Middle frontal gyrus (tissue), 1 donor: ENCODE measurements around the gene DLGAP1.

Source experiments
- DNase-seq: peaks from one replicate; pipeline ENCODE4 v3.0.0-alpha.2; 2015; ENCODE audit warnings: low spot score; ENCODE audit errors: extremely low spot score

The DLGAP1 gene

DNA sequence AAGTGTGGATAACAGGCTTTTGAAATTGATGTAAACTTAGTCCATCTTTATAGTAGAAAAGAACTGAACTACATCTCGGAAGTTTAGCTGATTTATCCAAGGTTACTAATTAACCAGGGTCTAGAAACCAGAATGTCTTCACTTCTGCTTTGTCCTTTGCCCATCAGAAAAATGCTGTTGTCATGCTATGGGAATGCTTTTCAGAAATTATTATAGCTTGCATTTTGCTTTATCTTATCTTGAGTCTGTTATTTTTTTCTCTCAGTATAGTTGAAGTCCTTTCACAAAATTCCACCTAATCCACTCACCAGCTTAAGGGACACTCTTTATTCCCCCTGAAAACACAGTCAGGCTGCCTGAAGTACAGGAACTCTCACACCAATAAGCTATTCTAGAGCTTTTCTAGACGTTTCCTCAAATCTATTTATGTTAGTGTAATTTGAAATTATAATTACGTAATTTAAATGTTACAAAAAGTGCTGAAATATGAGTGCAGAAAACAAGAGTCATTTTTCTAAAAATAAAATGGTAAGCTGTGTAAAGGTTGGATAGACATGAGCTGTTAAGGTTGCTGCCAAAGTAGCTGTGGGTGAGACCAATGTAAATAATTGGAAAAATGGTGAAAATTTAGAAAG, 548.9 kb downstream of the DLGAP1 start:
- no peak for DNase-seq

DNA sequence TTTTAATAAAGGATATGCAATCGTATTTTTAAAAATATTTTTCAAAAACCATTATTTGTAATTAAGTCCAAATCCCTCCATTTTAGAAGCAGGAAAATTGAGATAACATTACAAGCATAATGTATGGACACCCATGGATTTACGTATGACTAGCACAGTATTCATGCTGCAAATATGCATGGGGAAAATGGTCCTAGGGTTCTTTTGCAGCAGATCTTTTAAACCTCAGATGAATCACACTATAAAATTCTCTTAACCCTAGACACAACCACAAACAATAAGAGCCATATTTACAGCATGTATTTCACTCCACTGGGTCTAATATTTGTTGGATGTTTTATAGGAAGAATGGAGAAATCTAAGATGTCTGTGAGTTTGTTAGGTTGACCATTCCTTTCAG, 551.8 kb downstream of the DLGAP1 start:
- DNase-seq = no peak

GRCh38 chr18:3902676-3903075, 552.4 kb downstream of the DLGAP1 start:
- no peak for DNase-seq

- no peak for DNase-seq
Observed at GRCh38 chr18:3901811-3902210, 553.3 kb downstream of the DLGAP1 start.

GRCh38 chr18:3901042-3901441, 554.1 kb downstream of the DLGAP1 start:
- DNase-seq = no peak

- DNase-seq = no peak
Observed at GRCh38 chr18:3900327-3900726, 554.8 kb downstream of the DLGAP1 start.

DNA sequence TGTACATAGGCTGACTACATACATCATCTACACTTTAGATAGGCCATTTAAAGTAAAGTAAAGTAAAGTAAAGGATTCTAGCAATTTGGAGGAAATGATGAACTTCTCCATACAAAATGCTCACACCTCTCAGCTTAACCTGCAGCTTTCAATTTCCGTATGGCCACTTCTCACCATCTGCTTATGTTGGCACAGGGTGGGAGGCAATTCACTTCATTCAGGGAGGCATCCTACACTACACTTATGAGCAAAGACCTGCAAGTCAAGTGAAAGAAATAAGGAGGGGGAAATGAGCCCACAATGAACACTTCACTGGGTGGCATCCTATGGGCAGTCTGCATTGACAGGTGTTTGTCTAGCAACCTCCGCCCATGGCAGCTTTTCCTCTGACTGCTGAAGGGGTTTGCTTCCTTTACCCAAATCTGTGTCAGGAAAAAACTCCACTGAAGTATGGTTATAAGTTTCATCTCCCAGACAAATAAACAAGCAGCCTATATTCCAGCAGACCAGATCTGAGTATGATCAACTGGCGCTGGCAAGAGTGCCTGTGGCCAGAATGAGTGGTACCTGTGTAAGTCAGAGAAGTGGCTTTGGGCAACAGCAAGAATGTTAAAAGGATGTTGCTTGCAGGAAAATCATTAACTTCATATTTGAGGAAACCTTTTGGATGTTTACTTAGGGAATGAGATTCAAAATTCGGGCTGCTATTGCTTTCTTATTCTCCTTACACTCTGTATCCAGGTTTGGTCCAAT, 556.1 kb downstream of the DLGAP1 start:
- DNase-seq = no peak

DNA sequence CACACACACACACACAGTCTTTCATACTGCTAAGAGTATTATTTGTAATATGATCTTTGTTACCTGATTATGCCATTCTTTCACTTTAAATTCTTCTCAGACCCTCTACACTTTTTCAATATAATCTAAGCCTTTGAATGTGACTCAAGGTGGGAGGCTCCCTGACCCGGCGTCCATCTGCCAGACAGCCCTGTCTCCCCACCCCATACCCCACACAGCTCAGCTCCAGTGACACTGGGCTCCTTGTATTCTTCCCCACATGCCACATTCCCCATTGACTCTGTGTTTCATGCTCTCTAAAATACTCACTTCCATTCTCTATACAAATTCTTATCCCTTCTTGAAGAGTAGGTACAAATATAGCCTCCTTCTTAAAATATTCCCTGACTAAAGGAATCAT, 563.0 kb downstream of the DLGAP1 start:
- DNase-seq = no peak

DNA sequence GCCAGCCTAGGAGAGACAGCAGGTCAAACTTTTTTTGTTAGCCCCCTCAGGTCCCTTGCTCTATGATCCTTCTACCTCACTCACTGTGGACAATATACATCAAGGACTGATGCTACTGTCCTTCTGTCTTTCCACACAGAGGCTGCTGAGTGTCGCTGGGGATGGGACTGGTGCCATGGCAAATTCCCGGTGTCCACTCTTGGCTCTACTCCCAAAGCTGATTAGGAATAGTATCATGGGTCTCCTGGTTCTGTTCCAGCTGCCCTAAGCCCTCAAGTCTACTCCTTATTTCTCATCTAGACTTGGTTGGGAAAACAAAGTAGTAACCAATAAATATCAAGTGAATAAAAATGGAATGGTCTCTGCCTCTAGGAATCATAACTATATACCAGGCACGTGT, 563.9 kb downstream of the DLGAP1 start:
- DNase-seq = no peak

DNA sequence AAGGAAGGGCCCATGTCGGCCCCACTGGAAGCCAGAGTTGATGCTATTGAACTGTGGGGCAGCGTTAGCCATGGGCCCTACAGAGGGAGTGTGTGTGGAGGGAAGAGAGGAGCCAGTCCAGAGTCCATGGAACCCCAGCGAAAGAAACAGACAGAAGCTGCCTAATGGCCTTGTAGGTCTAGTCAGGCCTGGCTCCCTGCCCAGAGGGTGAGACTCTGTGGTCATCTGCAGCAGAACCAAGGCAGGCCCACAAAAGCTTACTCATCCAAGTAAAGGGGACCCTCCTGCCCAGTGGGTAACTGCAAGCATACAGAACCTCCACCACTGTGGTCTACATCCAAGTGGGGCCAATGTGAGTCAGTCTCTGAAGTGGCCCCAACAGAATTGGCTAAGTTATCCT, 565.3 kb downstream of the DLGAP1 start:
- DNase-seq = no peak

DNA sequence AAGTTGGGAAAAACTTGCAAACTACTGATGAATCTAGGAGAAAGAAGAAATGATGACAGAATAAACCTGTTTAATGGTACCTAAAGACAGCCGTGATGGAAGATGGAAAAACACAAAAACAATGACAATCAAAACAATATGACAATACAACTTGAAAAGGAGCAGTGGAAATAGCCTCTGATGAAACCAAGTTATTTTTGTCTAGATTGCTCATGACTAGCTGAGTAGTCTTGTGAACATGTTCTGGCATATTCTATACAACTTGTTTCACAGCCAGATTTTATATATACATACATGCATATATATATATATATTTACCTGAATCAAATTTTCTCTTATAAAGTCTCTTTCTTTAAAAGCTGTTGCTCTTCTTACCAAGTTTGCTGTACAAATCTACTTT, 566.0 kb downstream of the DLGAP1 start:
- DNase-seq = no peak

DNA sequence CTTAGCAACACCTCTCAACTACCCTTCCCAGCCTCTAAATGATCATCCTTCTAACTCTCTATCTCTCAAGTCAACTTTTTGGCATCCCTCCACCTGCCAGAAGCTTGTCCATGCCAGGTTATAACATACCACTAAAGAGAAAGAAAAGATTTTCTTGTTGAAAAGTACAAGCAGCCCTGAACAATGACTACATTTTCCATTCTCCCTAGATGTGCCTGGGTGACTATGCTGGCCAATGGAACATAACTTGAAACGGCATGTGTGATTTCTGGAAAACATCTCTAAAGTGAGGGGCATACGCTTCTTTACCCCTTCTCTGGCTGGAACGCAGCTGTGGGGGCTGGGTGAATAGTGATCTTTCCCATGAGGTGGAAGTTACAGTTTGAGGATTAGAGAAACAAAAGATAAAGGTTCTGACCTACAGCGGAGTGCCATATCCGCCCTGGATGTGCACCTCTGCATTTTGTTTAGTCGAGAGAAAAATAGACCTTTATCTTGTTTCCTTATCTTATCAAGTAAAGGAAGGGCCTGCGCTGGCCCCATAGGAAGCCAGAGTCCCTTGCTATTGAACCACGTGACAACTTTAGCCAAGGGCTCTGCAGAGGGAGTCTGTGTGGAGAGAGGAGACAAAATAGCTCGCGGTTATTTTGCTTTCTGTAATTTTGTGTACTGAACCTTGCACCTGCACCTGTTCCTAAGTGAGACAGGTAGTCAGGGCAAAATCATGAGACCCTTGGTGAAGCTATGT, 568.4 kb downstream of the DLGAP1 start:
- DNase-seq = no peak

- no peak for DNase-seq
Observed at GRCh38 chr18:3885209-3885792, 569.8 kb downstream of the DLGAP1 start.

DNA sequence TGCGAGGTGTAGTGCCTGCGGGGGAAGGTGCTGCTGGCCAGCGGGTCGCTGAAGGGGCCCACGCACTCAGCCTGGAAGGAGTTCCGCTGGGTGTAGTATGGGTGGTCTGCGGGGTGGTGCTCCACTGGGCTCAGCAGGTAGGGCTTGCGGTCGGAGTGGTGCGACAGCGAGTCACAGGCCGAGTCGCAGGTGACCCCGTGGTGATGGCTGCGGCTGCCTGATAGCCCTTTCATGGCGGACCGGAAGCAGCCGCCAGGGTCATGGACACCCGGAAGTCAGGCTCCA, 575.3 kb downstream of the DLGAP1 start:
- DNase-seq = no peak

DNA sequence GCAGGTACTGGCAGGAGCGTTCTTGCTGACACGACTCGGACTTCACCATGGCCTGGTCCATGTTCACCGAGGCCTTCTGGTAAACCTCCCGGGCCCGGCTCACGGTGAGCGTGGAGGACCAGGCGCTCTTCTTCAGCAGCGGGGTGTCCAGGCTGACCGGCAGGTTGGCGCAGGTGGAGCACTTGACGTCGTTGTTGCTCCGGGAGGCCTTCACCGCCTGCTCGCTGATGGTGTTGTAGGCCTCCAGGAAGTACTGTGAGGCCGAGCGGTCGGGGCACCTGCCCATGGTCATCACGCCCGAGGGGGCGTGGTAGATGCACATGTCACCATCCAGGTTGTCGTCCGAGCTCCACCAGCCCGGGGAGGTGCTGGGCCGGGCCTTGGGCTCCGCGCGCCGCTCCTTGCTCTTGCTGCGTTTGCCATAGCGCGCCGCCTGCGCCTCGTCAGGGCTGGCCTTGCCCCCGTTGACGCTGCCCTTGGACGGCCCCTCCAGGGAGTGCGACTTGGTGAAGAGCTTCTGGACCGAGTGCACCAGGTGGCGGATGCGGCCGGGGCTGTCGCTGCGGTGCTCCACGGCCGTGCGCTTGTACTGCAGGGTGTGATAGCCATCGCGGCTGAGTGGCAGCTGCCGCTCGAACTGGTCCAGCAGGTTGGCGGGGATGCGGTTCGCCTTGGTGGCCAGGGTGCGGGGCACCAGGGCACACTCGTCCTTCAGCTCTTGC, 575.8 kb downstream of the DLGAP1 start:
- no peak for DNase-seq

- no peak for DNase-seq
Observed at GRCh38 chr18:3878401-3878800, 576.7 kb downstream of the DLGAP1 start.

DNA sequence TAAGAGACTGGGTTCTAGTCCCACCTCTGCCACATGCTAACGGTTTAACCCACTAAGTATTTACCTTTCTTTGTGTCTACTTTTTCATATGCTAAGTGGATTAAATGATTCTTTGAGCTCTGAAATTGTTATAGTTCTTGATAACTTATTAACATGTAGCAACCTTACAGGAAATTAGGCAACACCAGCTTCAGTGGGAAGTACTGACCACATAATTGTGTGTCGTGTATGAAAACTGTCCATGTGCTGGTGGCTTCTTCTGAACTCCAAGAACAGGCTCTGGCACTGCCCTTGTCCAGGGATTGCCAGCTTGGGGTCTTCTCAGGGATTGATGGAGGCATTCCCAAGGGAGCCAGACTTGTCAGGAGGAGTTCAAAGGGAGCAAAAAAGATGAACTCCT, 577.4 kb downstream of the DLGAP1 start:
- no peak for DNase-seq

- DNase-seq = no peak
Observed at GRCh38 chr18:3875961-3876360, 579.1 kb downstream of the DLGAP1 start.

GRCh38 chr18:3875376-3875775, 579.7 kb downstream of the DLGAP1 start:
- no peak for DNase-seq

GRCh38 chr18:3874581-3874980, 580.5 kb downstream of the DLGAP1 start:
- no peak for DNase-seq

GRCh38 chr18:3874125-3874524, 581.0 kb downstream of the DLGAP1 start:
- peak; percentile 46 for DNase-seq

GRCh38 chr18:3873698-3874097, 581.4 kb downstream of the DLGAP1 start:
- no peak for DNase-seq
